BLaER1 (cell line): ENCODE measurements around the gene FRMD4A.
A peak's percentile ranks its signal among the peaks of the same experiment; 100 is the strongest.

Experiments used
- H3K27ac ChIP-seq: shearing (Covaris generic); formaldehyde crosslinking; 2 replicates; pipeline ENCODE4 v1.8.1; 2022
- H3K27me3 ChIP-seq: shearing (Covaris generic); formaldehyde crosslinking; 2 replicates; pipeline ENCODE4 v1.8.1; 2022
- H3K36me3 ChIP-seq: shearing (Covaris generic); formaldehyde crosslinking; 2 replicates; pipeline ENCODE4 v1.8.1; 2022
- H3K4me1 ChIP-seq: shearing (Covaris generic); formaldehyde crosslinking; 2 replicates; pipeline ENCODE4 v1.8.1; 2022
- H3K4me2 ChIP-seq: shearing (Covaris generic); formaldehyde crosslinking; 2 replicates; pipeline ENCODE4 v1.8.1; 2022
- H3K4me3 ChIP-seq: shearing (Covaris generic); formaldehyde crosslinking; 2 replicates; pipeline ENCODE4 v1.8.1; 2022
- H3K9ac ChIP-seq: shearing (Covaris generic); formaldehyde crosslinking; 2 replicates; pipeline ENCODE4 v1.8.1; 2022
- H3K9me3 ChIP-seq: shearing (Covaris generic); formaldehyde crosslinking; 2 replicates; pipeline ENCODE4 v1.8.1; 2022
- H4K20me1 ChIP-seq: shearing (Covaris generic); formaldehyde crosslinking; 2 replicates; pipeline ENCODE4 v1.8.1; 2022
- Cebpa-rat ChIP-seq: shearing (Covaris generic); IDR thresholded peaks from 2 replicates; pipeline ENCODE4 v1.8.1; 2022

FRMD4A gene

DNA sequence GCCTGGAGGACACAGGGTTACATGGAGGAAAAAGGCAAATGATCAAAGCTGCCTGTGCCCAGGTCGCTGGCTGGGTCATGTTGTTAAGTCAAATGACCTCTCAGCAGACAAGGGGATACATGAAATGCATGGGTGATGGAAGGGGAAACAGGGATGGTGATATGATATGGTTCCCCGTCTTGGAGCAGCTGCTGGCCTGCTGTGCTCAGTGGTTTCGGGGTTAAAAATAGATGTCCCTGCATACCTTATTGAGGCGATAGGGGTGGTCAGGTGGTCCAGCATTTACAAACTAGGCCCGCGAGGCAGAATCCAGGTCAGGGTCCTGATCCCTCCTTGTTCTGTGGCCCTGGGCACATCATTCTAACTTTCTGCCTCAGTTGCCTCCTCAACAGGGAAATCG, 586.8 kb downstream of the FRMD4A start:
- Histone ChIP-seq H3K4me2 (peak overlapping the region; percentile 83), H3K9me3 (no peaks in the 10 kb centered on the region), H3K27ac (peak overlapping the region; percentile 58; the same call in 1 of the 2 replicates), H3K27me3 (no peaks in the 10 kb centered on the region), H3K4me1 (peaks cover 30% of the 10 kb centered on the region), H3K4me3 (no peak overlapping the region), H3K9ac (no peak overlapping the region), H4K20me1 (no peaks in the 10 kb centered on the region), H3K36me3 (no peaks in the 10 kb centered on the region)
- no peak for TF ChIP-seq Cebpa-rat

DNA sequence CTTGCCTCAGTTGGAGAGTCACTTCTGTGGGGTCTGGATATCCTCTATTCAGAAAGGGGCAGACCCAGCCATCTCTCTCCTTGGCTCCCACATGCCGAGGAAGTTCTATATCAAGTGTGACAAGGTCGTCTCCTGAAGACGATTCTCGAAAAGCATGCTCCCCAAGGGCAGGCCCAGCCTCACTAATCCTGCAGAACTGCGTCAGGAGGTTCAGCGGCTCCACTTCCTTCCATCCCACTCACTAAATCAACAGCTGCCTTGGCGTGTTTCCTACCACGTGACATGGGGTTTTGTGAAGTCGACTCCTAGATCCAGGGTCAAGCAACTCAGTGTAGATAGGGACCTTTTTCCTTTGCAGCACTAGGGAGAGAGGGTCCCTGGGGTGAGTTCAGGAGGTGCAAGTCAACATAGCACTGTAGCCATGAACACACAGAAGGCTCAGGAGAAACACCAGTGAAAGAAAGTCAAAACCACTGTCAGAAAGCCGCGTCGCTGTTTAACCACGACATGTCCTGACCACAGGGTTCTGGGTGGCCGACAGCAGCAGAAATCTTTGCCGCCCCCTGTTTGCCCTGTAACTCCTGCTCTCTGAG, 587.5 kb downstream of the FRMD4A start:
- H3K4me2 ChIP-seq: peak overlapping the region; percentile 83
- no peak overlapping the region for H3K9ac ChIP-seq
- no peaks in the 10 kb centered on the region for H3K27me3 ChIP-seq
- H4K20me1 ChIP-seq: no peaks in the 10 kb centered on the region
- peaks cover 34% of the 10 kb centered on the region for H3K4me1 ChIP-seq
- no peak for TF ChIP-seq Cebpa-rat
- no peaks in the 10 kb centered on the region for H3K36me3 ChIP-seq
- H3K4me3 ChIP-seq: peak overlapping the region; percentile 14; the same call in 1 of the 2 replicates
- H3K9me3 ChIP-seq: no peaks in the 10 kb centered on the region
- H3K27ac ChIP-seq: peak overlapping the region; percentile 58

DNA sequence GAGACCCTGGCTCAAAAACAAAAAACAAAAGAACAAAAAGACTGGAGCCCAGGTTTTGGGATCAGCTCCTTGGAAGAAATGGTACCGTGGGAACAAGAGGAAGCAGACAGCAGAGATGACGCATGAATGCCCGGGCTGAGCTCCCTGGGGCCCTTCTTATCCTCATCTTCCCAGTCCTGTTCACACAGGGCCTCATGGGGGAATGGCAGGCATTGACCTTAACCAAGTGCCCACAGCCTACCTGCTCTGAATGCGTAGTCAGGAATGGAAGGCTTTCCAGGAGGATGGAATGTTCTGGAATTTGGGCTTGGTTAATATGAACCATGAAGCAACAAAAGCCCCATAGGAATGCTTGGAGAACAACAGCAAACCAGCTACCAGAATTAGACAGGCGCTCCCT, 589.3 kb downstream of the FRMD4A start:
- no peaks in the 10 kb centered on the region for H3K9me3 ChIP-seq
- no peaks in the 10 kb centered on the region for H3K27me3 ChIP-seq
- no peak overlapping the region for H3K4me2 ChIP-seq
- H3K4me1 ChIP-seq: peaks cover 34% of the 10 kb centered on the region
- H3K27ac ChIP-seq: no peak overlapping the region
- H3K4me3 ChIP-seq: no peak overlapping the region
- H3K9ac ChIP-seq: no peak overlapping the region
- no peaks in the 10 kb centered on the region for H4K20me1 ChIP-seq
- TF ChIP-seq Cebpa-rat: no peak
- no peaks in the 10 kb centered on the region for H3K36me3 ChIP-seq

- TF ChIP-seq Cebpa-rat: no peak
- Histone ChIP-seq H3K4me1 (peaks cover 40% of the 10 kb centered on the region), H3K27ac (no peak overlapping the region), H3K4me2 (no peak overlapping the region), H3K36me3 (no peaks in the 10 kb centered on the region), H3K9me3 (no peaks in the 10 kb centered on the region), H3K27me3 (no peaks in the 10 kb centered on the region), H4K20me1 (no peaks in the 10 kb centered on the region), H3K4me3 (no peak overlapping the region), H3K9ac (no peak overlapping the region)
Measured at GRCh38 chr10:13740461-13740860, 590.3 kb downstream of the FRMD4A start.

GRCh38 chr10:13739183-13739582, 591.5 kb downstream of the FRMD4A start:
- H3K9me3 ChIP-seq: no peaks in the 10 kb centered on the region
- H4K20me1 ChIP-seq: no peaks in the 10 kb centered on the region
- no peak overlapping the region for H3K4me3 ChIP-seq
- peak overlapping the region; percentile 5 for H3K4me2 ChIP-seq
- H3K27ac ChIP-seq: no peak overlapping the region
- H3K9ac ChIP-seq: no peak overlapping the region
- peaks cover 39% of the 10 kb centered on the region for H3K4me1 ChIP-seq
- TF ChIP-seq Cebpa-rat: no peak
- no peaks in the 10 kb centered on the region for H3K27me3 ChIP-seq
- H3K36me3 ChIP-seq: no peaks in the 10 kb centered on the region

DNA sequence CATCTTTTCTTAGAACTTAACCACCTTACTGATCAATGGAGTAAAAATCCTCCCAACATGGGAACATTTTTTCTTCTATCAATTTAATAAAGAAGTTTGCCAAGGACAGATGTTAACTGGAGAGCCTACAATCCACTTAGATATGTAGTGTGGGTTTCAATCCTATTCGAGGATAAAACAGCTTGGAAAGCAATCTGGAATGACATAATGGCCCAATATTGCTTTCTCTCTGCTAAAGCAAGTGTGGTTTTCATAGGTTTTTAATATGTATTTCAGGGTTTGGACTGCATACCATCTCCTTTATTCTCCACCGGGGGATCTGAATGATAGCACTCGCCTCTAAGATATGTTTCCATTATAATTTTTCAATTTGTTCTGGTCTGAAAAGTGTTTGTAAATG, 594.2 kb downstream of the FRMD4A start:
- no peaks in the 10 kb centered on the region for H3K27me3 ChIP-seq
- H3K4me1 ChIP-seq: peaks cover 30% of the 10 kb centered on the region
- H3K4me2 ChIP-seq: no peak overlapping the region
- no peak overlapping the region for H3K9ac ChIP-seq
- H3K27ac ChIP-seq: no peak overlapping the region
- H4K20me1 ChIP-seq: no peaks in the 10 kb centered on the region
- no peaks in the 10 kb centered on the region for H3K36me3 ChIP-seq
- TF ChIP-seq Cebpa-rat: no peak
- no peak overlapping the region for H3K4me3 ChIP-seq
- no peaks in the 10 kb centered on the region for H3K9me3 ChIP-seq

DNA sequence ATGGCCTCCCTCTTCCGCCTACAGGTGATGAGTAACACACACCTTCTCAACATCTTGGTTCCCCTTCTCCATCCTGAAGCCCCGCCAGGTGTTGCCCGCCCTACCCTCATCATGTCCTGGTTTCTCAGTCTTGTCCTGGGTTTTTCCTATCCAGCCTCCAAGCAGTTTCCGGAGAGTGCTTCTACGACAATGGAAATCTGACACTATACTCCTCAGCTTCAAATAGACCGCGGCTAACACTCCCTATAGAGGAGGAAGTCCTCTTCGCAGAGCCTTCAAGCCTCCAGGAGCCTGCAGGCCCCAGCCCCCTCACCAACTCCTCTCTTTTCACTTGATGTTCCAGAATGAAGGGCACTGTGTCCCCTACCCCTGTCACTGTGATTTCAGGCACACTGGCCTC, 596.6 kb downstream of the FRMD4A start:
- no peak overlapping the region for H3K27ac ChIP-seq
- H3K9ac ChIP-seq: no peak overlapping the region
- TF ChIP-seq Cebpa-rat: no peak
- no peaks in the 10 kb centered on the region for H3K9me3 ChIP-seq
- H3K4me3 ChIP-seq: no peak overlapping the region
- H3K4me1 ChIP-seq: peaks cover 25% of the 10 kb centered on the region
- H3K36me3 ChIP-seq: no peaks in the 10 kb centered on the region
- H3K27me3 ChIP-seq: no peaks in the 10 kb centered on the region
- no peak overlapping the region for H3K4me2 ChIP-seq
- no peaks in the 10 kb centered on the region for H4K20me1 ChIP-seq

GRCh38 chr10:13733071-13733470, 597.7 kb downstream of the FRMD4A start:
- Histone ChIP-seq H3K4me2 (peak overlapping the region; percentile 38; the same call in 1 of the 2 replicates), H3K27me3 (no peaks in the 10 kb centered on the region), H3K27ac (no peak overlapping the region), H4K20me1 (no peaks in the 10 kb centered on the region), H3K4me3 (no peak overlapping the region), H3K9ac (no peak overlapping the region), H3K9me3 (no peaks in the 10 kb centered on the region), H3K36me3 (no peaks in the 10 kb centered on the region), H3K4me1 (peaks cover 20% of the 10 kb centered on the region)
- TF ChIP-seq Cebpa-rat: no peak

DNA sequence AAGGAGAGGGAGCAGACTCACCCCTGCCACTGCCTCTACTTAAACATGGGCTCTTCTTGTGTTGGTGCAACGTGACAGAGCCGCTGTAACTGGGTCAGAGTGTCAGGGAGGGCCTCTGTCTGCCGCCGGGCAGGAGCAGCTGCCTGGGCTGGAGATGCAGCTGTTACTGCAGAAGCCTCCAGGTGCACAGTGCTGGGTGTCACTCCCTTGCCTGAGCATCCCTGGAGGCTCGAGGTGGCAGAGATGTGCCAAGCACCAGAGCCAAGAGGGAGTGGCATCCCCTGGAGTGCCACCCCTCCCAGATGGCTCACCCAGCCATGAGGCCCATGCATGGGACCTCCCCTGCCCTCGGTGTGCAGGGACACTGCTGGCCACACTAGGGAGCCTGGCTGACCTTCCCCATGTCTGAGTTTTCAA, 598.3 kb downstream of the FRMD4A start:
- Histone ChIP-seq H3K9ac (no peak overlapping the region), H3K36me3 (no peaks in the 10 kb centered on the region), H3K4me2 (peak overlapping the region; percentile 38), H4K20me1 (no peaks in the 10 kb centered on the region), H3K9me3 (no peaks in the 10 kb centered on the region), H3K27me3 (no peaks in the 10 kb centered on the region), H3K27ac (no peak overlapping the region), H3K4me3 (no peak overlapping the region), H3K4me1 (peaks cover 20% of the 10 kb centered on the region)
- no peak for TF ChIP-seq Cebpa-rat

GRCh38 chr10:13731799-13732198, 598.9 kb downstream of the FRMD4A start:
- H3K4me2 ChIP-seq: no peak overlapping the region

GRCh38 chr10:13730956-13731355, 599.8 kb downstream of the FRMD4A start:
- no peak for TF ChIP-seq Cebpa-rat
- no peaks in the 10 kb centered on the region for H4K20me1 ChIP-seq
- no peak overlapping the region for H3K4me3 ChIP-seq
- H3K4me1 ChIP-seq: peaks cover 17% of the 10 kb centered on the region
- no peak overlapping the region for H3K27ac ChIP-seq
- H3K4me2 ChIP-seq: no peak overlapping the region
- H3K27me3 ChIP-seq: no peaks in the 10 kb centered on the region
- no peak overlapping the region for H3K9ac ChIP-seq
- H3K36me3 ChIP-seq: no peaks in the 10 kb centered on the region
- H3K9me3 ChIP-seq: no peaks in the 10 kb centered on the region

More at GRCh38 chr10:13731799-13732198, 598.9 kb downstream of the FRMD4A start:
- Histone ChIP-seq H4K20me1 (no peaks in the 10 kb centered on the region), H3K4me3 (no peak overlapping the region), H3K27ac (no peak overlapping the region), H3K9me3 (no peaks in the 10 kb centered on the region), H3K4me1 (peaks cover 20% of the 10 kb centered on the region), H3K36me3 (no peaks in the 10 kb centered on the region), H3K9ac (no peak overlapping the region), H3K27me3 (no peaks in the 10 kb centered on the region)
- TF ChIP-seq Cebpa-rat: no peak
